GM23338 (cell line): ENCODE results near the gene INS. TPM values are rescaled to one million over a fixed set of nuclear protein-coding genes. Genes with fewer than 3 reads are reported as not detected.

ENCODE experiments used
- ATAC-seq: fragments of 200-7000 bp; cut with Tn5 transposase; 3 replicates; pipeline ENCODE4 v1.9.1; 2020
- DNase-seq: peaks from one replicate; pipeline ENCODE4 v3.0.0-alpha.2; 2015; ENCODE audit warnings: low spot score
- H2AFZ ChIP-seq: fragments of 200-600 bp; sonication (generic); 2 replicates; pipeline ENCODE4 v1.8.0; 2016; ENCODE audit warnings: antibody characterized with exemption, mild to moderate bottlenecking, moderate library complexity
- H3F3A ChIP-seq: fragments of 200-600 bp; sonication (generic); replicated peaks from 2 replicates; pipeline ENCODE4 v1.8.0; 2017; ENCODE audit warnings: antibody characterized with exemption, mixed run types, low read depth
- H3K27ac ChIP-seq: fragments of 200-600 bp; sonication (generic); 2 replicates; pipeline ENCODE4 v1.6.1; 2016; ENCODE audit warnings: low read depth
- H3K27me3 ChIP-seq: fragments of 200-600 bp; sonication (generic); 2 replicates; pipeline ENCODE4 v1.8.0; 2016; ENCODE audit warnings: mild to moderate bottlenecking, mixed run types, moderate library complexity; ENCODE audit not compliant: insufficient read depth
- H3K36me3 ChIP-seq: fragments of 200-600 bp; sonication (generic); 2 replicates; pipeline ENCODE4 v1.8.0; 2016; ENCODE audit warnings: mild to moderate bottlenecking; ENCODE audit not compliant: insufficient read depth
- H3K4me1 ChIP-seq: fragments of 200-600 bp; sonication (generic); 2 replicates; pipeline ENCODE4 v1.8.0; 2016; ENCODE audit warnings: mild to moderate bottlenecking, moderate library complexity; ENCODE audit not compliant: insufficient read depth
- H3K4me2 ChIP-seq: fragments of 200-600 bp; sonication (generic); 2 replicates; pipeline ENCODE4 v1.7.1; 2017; ENCODE audit warnings: mixed run types
- H3K4me3 ChIP-seq: fragments of 200-600 bp; sonication (generic); 2 replicates; pipeline ENCODE4 v1.6.1; 2016; ENCODE audit warnings: mixed run types
- H3K79me2 ChIP-seq: fragments of 200-600 bp; sonication (generic); replicated peaks from 2 replicates; pipeline ENCODE4 v1.8.0; 2017; ENCODE audit warnings: mild to moderate bottlenecking; ENCODE audit not compliant: insufficient read depth
- H3K9me2 ChIP-seq: fragments of 200-600 bp; sonication (generic); 2 replicates; pipeline ENCODE4 v1.8.0; 2017; ENCODE audit not compliant: insufficient read depth
- H4K20me1 ChIP-seq: fragments of 200-600 bp; sonication (generic); replicated peaks from 2 replicates; pipeline ENCODE4 v1.8.0; 2017; ENCODE audit warnings: mild to moderate bottlenecking; ENCODE audit not compliant: insufficient read depth
- H3K27ac Mint-ChIP-seq: 2 replicates; pipeline ENCODE4 v1.8.0; 2020; ENCODE audit warnings: inconsistent platforms, mild to moderate bottlenecking, moderate library complexity, mixed read lengths
- H3K27me3 Mint-ChIP-seq: 3 replicates; pipeline ENCODE4 v1.8.0; 2022; ENCODE audit warnings: low read depth, mild to moderate bottlenecking, moderate library complexity, mixed read lengths, inconsistent platforms; ENCODE audit not compliant: insufficient read depth, poor library complexity
- H3K36me3 Mint-ChIP-seq: 3 replicates; pipeline ENCODE4 v1.8.0; 2021; ENCODE audit warnings: low read depth, mild to moderate bottlenecking, inconsistent platforms, moderate library complexity, mixed read lengths
- H3K4me1 Mint-ChIP-seq: 3 replicates; pipeline ENCODE4 v1.8.0; 2020; ENCODE audit warnings: mild to moderate bottlenecking, inconsistent platforms, mixed read lengths
- H3K4me3 Mint-ChIP-seq: 3 replicates; pipeline ENCODE4 v1.8.0; 2021; ENCODE audit warnings: moderate library complexity, mild to moderate bottlenecking, inconsistent platforms, mixed read lengths
- H3K9me3 Mint-ChIP-seq: 3 replicates; pipeline ENCODE4 v1.8.0; 2020; ENCODE audit warnings: moderate library complexity, mild to moderate bottlenecking, inconsistent platforms, mixed read lengths
- CREB1 ChIP-seq: fragments of 250-450 bp; sonication (Bioruptor Pico); IDR thresholded peaks from 2 replicates; pipeline ENCODE4 v1.5.0; 2020; ENCODE audit warnings: low read depth, mild to moderate bottlenecking, moderate library complexity
- EZH2 ChIP-seq: fragments of 200-600 bp; sonication (generic); IDR thresholded peaks from one replicate; pipeline ENCODE4 v1.8.0; 2017; ENCODE audit warnings: antibody characterized with exemption, mild to moderate bottlenecking, low read depth; ENCODE audit not compliant: unreplicated experiment
- EZH2phosphoT487 ChIP-seq: fragments of 200-600 bp; sonication (generic); IDR thresholded peaks from one replicate; pipeline ENCODE4 v1.8.1; 2018; ENCODE audit warnings: antibody characterized with exemption; ENCODE audit not compliant: unreplicated experiment
- JUNB ChIP-seq: IDR thresholded peaks from one replicate; pipeline ENCODE4 v1.6.1; 2016; ENCODE audit warnings: antibody characterized with exemption; ENCODE audit not compliant: unreplicated experiment
- NANOG ChIP-seq: IDR thresholded peaks from 2 replicates; pipeline ENCODE4 v1.6.1; 2016; ENCODE audit warnings: antibody characterized with exemption, borderline replicate concordance
- STAT1 ChIP-seq: IDR thresholded peaks from one replicate; pipeline ENCODE4 v1.6.1; 2016; ENCODE audit warnings: antibody characterized with exemption; ENCODE audit not compliant: unreplicated experiment
- polyA plus RNA-seq: library from polyadenylated mRNA; unstranded; fragments of >200 nt; fragmentation: Nextera tagmentation; extraction: Ambion mirVana; gene quantifications from 2 replicates; pipeline ENCODE4 v1.2.1, GENCODE V29; 2016
- total RNA-seq: library from RNA; depleted of rRNA; stranded (reverse); fragments of >200 nt; shearing (Covaris generic); gene quantifications from 2 replicates; pipeline ENCODE4 v1.2.3, GENCODE V29; 2014
- TF ChIP-seq, protein P1 (sequence below): IDR thresholded peaks from 2 replicates; pipeline ENCODE4 v1.6.1; 2016; ENCODE audit warnings: antibody characterized with exemption
- TF ChIP-seq, protein P2 (sequence below), 2 experiments: fragments of 200-600 bp in 1 of 2; sonication (generic) in 1 of 2; conservative IDR thresholded peaks; 2 replicates each; pipeline versions ENCODE4 v1.5.1 to v1.6.1; 2016 to 2017; ENCODE audit warnings: antibody characterized with exemption in 2 of 2, low read depth in 2 of 2, mild to moderate bottlenecking in 2 of 2, moderate library complexity in 1 of 2
- TF ChIP-seq, protein P3 (sequence below): fragments of 250-450 bp; sonication (Bioruptor Pico); IDR thresholded peaks from 2 replicates; pipeline ENCODE4 v1.5.0; 2020; ENCODE audit warnings: mild to moderate bottlenecking, moderate library complexity

INS gene
- total and polyA plus RNA-seq, 2 experiments from 2014 or later, result not detected

DNA sequence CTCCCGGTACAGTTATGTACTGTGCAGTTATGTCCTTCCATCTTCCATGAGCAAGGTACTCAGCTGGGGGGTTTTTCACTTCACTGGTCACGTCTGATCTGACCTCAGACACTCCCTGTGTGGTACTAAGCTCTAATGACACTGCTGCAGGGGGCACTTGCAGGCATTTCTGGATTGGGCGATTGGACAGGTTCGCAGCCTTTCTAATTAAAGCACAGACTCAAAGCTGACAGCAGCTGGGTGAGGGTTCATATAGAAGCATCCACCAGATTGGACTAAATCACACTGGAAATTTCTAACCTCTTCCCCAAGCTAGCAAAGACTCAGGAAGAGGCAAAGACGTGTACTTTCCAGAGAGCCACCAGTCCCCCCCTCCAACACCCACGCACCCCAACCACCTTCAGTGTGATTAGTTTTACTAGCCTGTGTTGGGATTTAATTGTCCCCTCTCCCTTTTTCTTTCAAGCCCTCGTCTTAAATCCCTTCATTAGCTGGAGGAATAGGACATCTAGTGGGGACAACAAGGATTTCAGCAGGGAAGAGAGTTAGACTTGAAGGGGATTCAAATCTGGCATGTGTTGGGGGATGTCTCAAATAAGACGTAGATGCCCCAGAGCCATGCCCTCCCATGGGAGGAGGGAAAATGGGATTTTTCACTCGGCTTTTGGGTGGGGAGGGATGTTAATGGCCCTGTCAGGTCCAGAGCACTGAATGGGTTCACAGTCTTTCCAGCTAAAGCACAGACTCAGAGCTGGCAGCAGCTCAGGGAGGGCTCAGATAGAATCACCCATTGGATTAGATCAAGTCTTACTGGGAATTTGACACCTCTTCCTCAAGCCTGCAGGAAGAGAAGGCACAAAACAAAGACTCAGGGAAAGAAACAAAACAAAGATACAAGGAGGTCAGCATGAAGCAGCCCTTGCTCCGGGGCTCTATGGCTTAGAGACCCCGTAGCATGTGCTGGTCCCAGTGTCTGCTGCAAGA is 10.9 kb downstream of the INS start:
- H3K36me3 ChIP-seq, result no peaks in the 10 kb centered on the region
- H3K9me3 Mint-ChIP-seq, result no peaks in the 10 kb centered on the region
- peaks cover 38% of the 10 kb centered on the region for H3K27me3 ChIP-seq
- no peak overlapping the region for H3K4me2 ChIP-seq
- H3K27ac Mint-ChIP-seq, result no peak overlapping the region
- ATAC-seq (peak; percentile 16), DNase-seq (peak; percentile 82)
- no peaks in the 10 kb centered on the region for H3K9me2 ChIP-seq
- no peaks in the 10 kb centered on the region for H3F3A ChIP-seq
- H3K79me2 ChIP-seq, result no peaks in the 10 kb centered on the region
- no peaks in the 10 kb centered on the region for H4K20me1 ChIP-seq
- no peaks in the 10 kb centered on the region for H3K36me3 Mint-ChIP-seq
- no peak overlapping the region for H3K27ac ChIP-seq
- H3K4me3 ChIP-seq, result no peak overlapping the region
- TF ChIP-seq, protein P1, sequence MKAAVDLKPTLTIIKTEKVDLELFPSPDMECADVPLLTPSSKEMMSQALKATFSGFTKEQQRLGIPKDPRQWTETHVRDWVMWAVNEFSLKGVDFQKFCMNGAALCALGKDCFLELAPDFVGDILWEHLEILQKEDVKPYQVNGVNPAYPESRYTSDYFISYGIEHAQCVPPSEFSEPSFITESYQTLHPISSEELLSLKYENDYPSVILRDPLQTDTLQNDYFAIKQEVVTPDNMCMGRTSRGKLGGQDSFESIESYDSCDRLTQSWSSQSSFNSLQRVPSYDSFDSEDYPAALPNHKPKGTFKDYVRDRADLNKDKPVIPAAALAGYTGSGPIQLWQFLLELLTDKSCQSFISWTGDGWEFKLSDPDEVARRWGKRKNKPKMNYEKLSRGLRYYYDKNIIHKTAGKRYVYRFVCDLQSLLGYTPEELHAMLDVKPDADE, result no peak
- TF ChIP-seq, protein P2, sequence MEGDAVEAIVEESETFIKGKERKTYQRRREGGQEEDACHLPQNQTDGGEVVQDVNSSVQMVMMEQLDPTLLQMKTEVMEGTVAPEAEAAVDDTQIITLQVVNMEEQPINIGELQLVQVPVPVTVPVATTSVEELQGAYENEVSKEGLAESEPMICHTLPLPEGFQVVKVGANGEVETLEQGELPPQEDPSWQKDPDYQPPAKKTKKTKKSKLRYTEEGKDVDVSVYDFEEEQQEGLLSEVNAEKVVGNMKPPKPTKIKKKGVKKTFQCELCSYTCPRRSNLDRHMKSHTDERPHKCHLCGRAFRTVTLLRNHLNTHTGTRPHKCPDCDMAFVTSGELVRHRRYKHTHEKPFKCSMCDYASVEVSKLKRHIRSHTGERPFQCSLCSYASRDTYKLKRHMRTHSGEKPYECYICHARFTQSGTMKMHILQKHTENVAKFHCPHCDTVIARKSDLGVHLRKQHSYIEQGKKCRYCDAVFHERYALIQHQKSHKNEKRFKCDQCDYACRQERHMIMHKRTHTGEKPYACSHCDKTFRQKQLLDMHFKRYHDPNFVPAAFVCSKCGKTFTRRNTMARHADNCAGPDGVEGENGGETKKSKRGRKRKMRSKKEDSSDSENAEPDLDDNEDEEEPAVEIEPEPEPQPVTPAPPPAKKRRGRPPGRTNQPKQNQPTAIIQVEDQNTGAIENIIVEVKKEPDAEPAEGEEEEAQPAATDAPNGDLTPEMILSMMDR (conservative IDR thresholded peaks at IDR 0.05; ENCODE audit: low read depth in 2 of 2), result peak; percentile 80 to 87
- H3K27me3 Mint-ChIP-seq, result peaks cover 42% of the 10 kb centered on the region
- peaks cover 13% of the 10 kb centered on the region; the same call in 2 of the 3 replicates for H3K4me1 Mint-ChIP-seq
- no peaks in the 10 kb centered on the region; the same call in 1 of the 2 replicates for H3K4me1 ChIP-seq
- H3K4me3 Mint-ChIP-seq, result no peak overlapping the region
- H2AFZ ChIP-seq, result no peak overlapping the region

DNA sequence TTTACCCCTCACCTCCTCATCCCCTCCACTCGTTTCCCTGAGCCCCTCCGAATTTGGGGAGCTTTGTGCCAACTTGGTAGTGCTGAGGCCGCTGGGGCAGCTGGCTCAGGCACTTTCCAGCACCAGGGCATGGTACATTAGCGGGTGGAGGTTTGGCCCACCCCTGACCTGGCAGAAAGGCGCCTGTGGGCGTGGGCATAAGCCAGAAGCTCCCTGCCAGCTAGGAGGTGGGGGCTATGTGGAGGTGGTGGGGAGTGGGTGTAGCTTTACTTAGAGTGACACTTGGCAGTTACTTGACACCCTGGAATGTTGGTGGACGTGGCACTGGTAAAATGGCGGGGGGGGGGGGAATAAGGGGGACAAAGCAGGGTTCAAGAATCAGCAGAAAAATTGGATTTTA is 11.5 kb downstream of the INS start:
- Histone ChIP-seq H2AFZ (no peak overlapping the region), H3K9me2 (no peaks in the 10 kb centered on the region), H3K27me3 (peaks cover 45% of the 10 kb centered on the region), H3K4me2 (no peak overlapping the region), H3K36me3 (no peaks in the 10 kb centered on the region), H3K4me1 (no peaks in the 10 kb centered on the region; the same call in 1 of the 2 replicates), H4K20me1 (no peaks in the 10 kb centered on the region), H3K27ac (no peak overlapping the region), H3K79me2 (no peaks in the 10 kb centered on the region), H3K4me3 (no peak overlapping the region), H3F3A (no peaks in the 10 kb centered on the region)
- DNase-seq (no peak), ATAC-seq (no peak)
- no peaks in the 10 kb centered on the region for H3K36me3 Mint-ChIP-seq
- peaks cover 13% of the 10 kb centered on the region; the same call in 2 of the 3 replicates for H3K4me1 Mint-ChIP-seq
- no peak overlapping the region for H3K4me3 Mint-ChIP-seq
- H3K27me3 Mint-ChIP-seq, result peaks cover 49% of the 10 kb centered on the region
- no peaks in the 10 kb centered on the region for H3K9me3 Mint-ChIP-seq
- no peak overlapping the region for H3K27ac Mint-ChIP-seq
- TF ChIP-seq EZH2phosphoT487 (no peak), EZH2 (no peak), CREB1 (CRISPR knock-in tag) (no peak), JUNB (no peak), STAT1 (no peak), NANOG (no peak)
- TF ChIP-seq, protein P3, sequence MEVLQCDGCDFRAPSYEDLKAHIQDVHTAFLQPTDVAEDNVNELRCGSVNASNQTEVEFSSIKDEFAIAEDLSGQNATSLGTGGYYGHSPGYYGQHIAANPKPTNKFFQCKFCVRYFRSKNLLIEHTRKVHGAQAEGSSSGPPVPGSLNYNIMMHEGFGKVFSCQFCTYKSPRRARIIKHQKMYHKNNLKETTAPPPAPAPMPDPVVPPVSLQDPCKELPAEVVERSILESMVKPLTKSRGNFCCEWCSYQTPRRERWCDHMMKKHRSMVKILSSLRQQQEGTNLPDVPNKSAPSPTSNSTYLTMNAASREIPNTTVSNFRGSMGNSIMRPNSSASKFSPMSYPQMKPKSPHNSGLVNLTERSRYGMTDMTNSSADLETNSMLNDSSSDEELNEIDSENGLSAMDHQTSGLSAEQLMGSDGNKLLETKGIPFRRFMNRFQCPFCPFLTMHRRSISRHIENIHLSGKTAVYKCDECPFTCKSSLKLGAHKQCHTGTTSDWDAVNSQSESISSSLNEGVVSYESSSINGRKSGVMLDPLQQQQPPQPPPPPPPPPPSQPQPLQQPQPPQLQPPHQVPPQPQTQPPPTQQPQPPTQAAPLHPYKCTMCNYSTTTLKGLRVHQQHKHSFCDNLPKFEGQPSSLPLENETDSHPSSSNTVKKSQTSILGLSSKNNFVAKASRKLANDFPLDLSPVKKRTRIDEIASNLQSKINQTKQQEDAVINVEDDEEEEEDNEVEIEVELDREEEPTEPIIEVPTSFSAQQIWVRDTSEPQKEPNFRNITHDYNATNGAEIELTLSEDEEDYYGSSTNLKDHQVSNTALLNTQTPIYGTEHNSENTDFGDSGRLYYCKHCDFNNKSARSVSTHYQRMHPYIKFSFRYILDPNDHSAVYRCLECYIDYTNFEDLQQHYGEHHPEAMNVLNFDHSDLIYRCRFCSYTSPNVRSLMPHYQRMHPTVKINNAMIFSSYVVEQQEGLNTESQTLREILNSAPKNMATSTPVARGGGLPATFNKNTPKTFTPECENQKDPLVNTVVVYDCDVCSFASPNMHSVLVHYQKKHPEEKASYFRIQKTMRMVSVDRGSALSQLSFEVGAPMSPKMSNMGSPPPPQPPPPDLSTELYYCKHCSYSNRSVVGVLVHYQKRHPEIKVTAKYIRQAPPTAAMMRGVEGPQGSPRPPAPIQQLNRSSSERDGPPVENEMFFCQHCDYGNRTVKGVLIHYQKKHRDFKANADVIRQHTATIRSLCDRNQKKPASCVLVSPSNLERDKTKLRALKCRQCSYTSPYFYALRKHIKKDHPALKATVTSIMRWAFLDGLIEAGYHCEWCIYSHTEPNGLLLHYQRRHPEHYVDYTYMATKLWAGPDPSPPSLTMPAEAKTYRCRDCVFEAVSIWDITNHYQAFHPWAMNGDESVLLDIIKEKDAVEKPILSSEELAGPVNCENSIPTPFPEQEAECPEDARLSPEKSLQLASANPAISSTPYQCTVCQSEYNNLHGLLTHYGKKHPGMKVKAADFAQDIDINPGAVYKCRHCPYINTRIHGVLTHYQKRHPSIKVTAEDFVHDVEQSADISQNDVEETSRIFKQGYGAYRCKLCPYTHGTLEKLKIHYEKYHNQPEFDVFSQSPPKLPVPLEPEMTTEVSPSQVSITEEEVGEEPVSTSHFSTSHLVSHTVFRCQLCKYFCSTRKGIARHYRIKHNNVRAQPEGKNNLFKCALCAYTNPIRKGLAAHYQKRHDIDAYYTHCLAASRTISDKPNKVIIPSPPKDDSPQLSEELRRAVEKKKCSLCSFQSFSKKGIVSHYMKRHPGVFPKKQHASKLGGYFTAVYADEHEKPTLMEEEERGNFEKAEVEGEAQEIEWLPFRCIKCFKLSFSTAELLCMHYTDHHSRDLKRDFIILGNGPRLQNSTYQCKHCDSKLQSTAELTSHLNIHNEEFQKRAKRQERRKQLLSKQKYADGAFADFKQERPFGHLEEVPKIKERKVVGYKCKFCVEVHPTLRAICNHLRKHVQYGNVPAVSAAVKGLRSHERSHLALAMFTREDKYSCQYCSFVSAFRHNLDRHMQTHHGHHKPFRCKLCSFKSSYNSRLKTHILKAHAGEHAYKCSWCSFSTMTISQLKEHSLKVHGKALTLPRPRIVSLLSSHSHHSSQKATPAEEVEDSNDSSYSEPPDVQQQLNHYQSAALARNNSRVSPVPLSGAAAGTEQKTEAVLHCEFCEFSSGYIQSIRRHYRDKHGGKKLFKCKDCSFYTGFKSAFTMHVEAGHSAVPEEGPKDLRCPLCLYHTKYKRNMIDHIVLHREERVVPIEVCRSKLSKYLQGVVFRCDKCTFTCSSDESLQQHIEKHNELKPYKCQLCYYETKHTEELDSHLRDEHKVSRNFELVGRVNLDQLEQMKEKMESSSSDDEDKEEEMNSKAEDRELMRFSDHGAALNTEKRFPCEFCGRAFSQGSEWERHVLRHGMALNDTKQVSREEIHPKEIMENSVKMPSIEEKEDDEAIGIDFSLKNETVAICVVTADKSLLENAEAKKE, result no peak
